ENCODE measurements around the gene HPCA. TPM values are rescaled to one million over a fixed set of nuclear protein-coding genes. Genes with fewer than 3 reads are reported as not detected.

The HPCA gene
- total and polyA plus RNA-seq, 2 of the 8 experiments (the other 6 are each of a cell fraction or from before 2014, with no cell fraction given) = 0.70 to 1.4 TPM

GRCh38 chr1:32874860-32875752 lies 11.2 kb upstream of the HPCA start:
- no peak overlapping the region for H4K5ac ChIP-seq (ENCODE audit: insufficient read length, low read depth, low read length)
- peak overlapping the region; percentile 87; the same call in 1 of the 2 replicates for H2BK12ac ChIP-seq (ENCODE audit: low read depth, low read length)
- H2BK15ac ChIP-seq (ENCODE audit: low read length) = peak overlapping the region; percentile 76; the same call in 1 of the 2 replicates
- H3K79me2 ChIP-seq (ENCODE audit: control insufficient read depth in 1 of 2, insufficient read depth in 2 of 2, low read length in 2 of 2) = no peaks in the 10 kb centered on the region
- DNase-seq (ENCODE audit: low read depth in 1 of 2, low spot score in 2 of 2) = no peak
- 0 out of 2 replicates have a peak overlapping the region, but pooled peaks have one; percentile 21 for H2BK5ac ChIP-seq (ENCODE audit: low read depth, low read length)
- H3K23ac ChIP-seq (ENCODE audit: insufficient read length) = no peak overlapping the region
- peak overlapping the region; percentile 87 for H3K18ac ChIP-seq (ENCODE audit: extremely low read depth, low read length)
- H3K9ac ChIP-seq (replicated peaks in 1 of 4; ENCODE audit: extremely low read depth in 1 of 4, low read depth in 3 of 4, low read length in 3 of 4) = no peak overlapping the region
- H3K27ac ChIP-seq (ENCODE audit: low read depth, low read length) = no peak overlapping the region
- TF ChIP-seq HDAC6 (IDR thresholded peaks at IDR 0.05; ENCODE audit: low read depth, low read length) = no peak
- TF ChIP-seq KDM1A (IDR thresholded peaks at IDR 0.05; ENCODE audit: borderline replicate concordance, low read length) = peak; percentile 53; the same call in 1 of the 2 replicates
- ChIA-PET POLR2A (ENCODE audit: partially characterized antibody) (interaction anchor here (0.9 to 4.0 kb wide), 7 partner anchors 13 to 101 kb away, joined by 3 to 19 read pairs (median 4); partner anchors contain the start of genes S100PBP and YARS1), CTCF (ENCODE audit: partially characterized antibody) (interaction anchor here (0.6 to 19.0 kb wide), 15 partner anchors 14 to 260 kb away, joined by 3 to 382 read pairs (median 6); partner anchors contain the start of gene HPCA)
- no peak for FAIRE-seq
- no peaks in the 10 kb centered on the region for H3K36me3 ChIP-seq (ENCODE audit: control insufficient read depth in 2 of 4, insufficient read depth in 4 of 4, low read length in 3 of 4)
- no peaks in the 10 kb centered on the region for H3K79me1 ChIP-seq (ENCODE audit: low read depth, low read length)
- peak overlapping the region; percentile 95 for H4K91ac ChIP-seq (replicated peaks; ENCODE audit: insufficient read length, low read length)
- no peak overlapping the region for H2AFZ ChIP-seq (ENCODE audit: low read length)
- peaks cover 2 to 18% (median 18%) of the 10 kb centered on the region in 4 experiments for H3K27me3 ChIP-seq (replicated peaks in 1 of 4; ENCODE audit: control insufficient read depth in 3 of 4, extremely low read depth in 1 of 4, insufficient read depth in 3 of 4, low read length in 3 of 4)
- WGBS, 2 experiments (ENCODE audit: extremely low coverage in 1 of 2, insufficient coverage in 1 of 2, insufficient read length in 1 of 2, insufficient replicate concordance in 2 of 2, low coverage in 1 of 2, low lambda C conversion rate in 2 of 2, missing lambda C conversion rate in 1 of 2) = 81% methylated on average over 5 of the region's 5 CpGs; no CpG with 5 or more reads in 1 of the 2 experiments
- H4K20me1 ChIP-seq (replicated peaks in 1 of 2; ENCODE audit: control insufficient read depth in 1 of 2, insufficient read depth in 2 of 2, low read length in 2 of 2) = peaks cover 0 to 3% of the 10 kb centered on the region in 2 experiments
- peak overlapping the region; percentile 44; the same call in 1 of the 2 replicates for H2AK5ac ChIP-seq (ENCODE audit: low read depth, low read length)
- H3K4ac ChIP-seq (replicated peaks; ENCODE audit: insufficient read length, low read depth, low read length) = peak overlapping the region; percentile 73
- peak overlapping the region; percentile 0 to 16; a peak in 1 of 4 replicates for H3K4me2 ChIP-seq (ENCODE audit: insufficient read depth in 1 of 2, low read depth in 2 of 2, low read length in 2 of 2)
- H4K8ac ChIP-seq (ENCODE audit: extremely low read depth, insufficient read depth, low read length) = no peak overlapping the region
- H3K9me3 ChIP-seq (ENCODE audit: insufficient read depth in 2 of 2, low read depth in 1 of 2, low read length in 1 of 2) = no peaks in the 10 kb centered on the region
- H2BK20ac ChIP-seq (ENCODE audit: low read length) = peak overlapping the region; percentile 86; the same call in 1 of the 2 replicates
- H3K14ac ChIP-seq (ENCODE audit: insufficient read length) = no peak overlapping the region
- peaks cover 6 to 39% (median 21%) of the 10 kb centered on the region in 4 experiments for H3K4me1 ChIP-seq (replicated peaks in 1 of 4; ENCODE audit: control insufficient read depth in 3 of 4, insufficient read depth in 4 of 4, low read length in 3 of 4)
- no peak overlapping the region for H3K56ac ChIP-seq (replicated peaks; ENCODE audit: insufficient read length, low read depth, low read length)
- H3K4me3 ChIP-seq (ENCODE audit: extremely low read depth in 1 of 4, insufficient read depth in 2 of 4, low read depth in 3 of 4, low read length in 4 of 4) = peak overlapping the region in 1 of 4 experiments; percentile 18; a peak in 1 of 8 replicates
- peaks cover 5% of the 10 kb centered on the region; the same call in 1 of the 2 replicates for H3K23me2 ChIP-seq (ENCODE audit: low read depth, low read length)
- peak overlapping the region; percentile 55 for H2BK120ac ChIP-seq (replicated peaks; ENCODE audit: low read depth, low read length)
